H1 (cell line): ENCODE measurements around the gene EIF2B2.

Source experiments
- BACH1 ChIP-seq: IDR thresholded peaks from 2 replicates; pipeline ENCODE4 v1.6.1; 2012; ENCODE audit warnings: low read length, improper control_type of control experiment
- BCL11A ChIP-seq, 2 experiments: IDR thresholded peaks; one replicate each; pipeline ENCODE4 v1.6.1; 2011; ENCODE audit warnings: low read depth in 2 of 2, low read length in 2 of 2, mild to moderate bottlenecking in 2 of 2
- BRCA1 ChIP-seq: IDR thresholded peaks from 2 replicates; pipeline ENCODE4 v1.6.1; 2012; ENCODE audit warnings: low read depth, low read length, improper control_type of control experiment
- CTCF ChIP-seq, 3 experiments: IDR thresholded peaks; 1 replicate in 2 of 3; 2 replicates in 1 of 3; pipeline versions ENCODE4 v1.5.1 to v1.6.1; 2011; ENCODE audit warnings: low read length in 3 of 3, mild to moderate bottlenecking in 3 of 3, inconsistent platforms in 2 of 3, low read depth in 1 of 3, moderate library complexity in 1 of 3; ENCODE audit not compliant: insufficient read depth in 1 of 3; ENCODE audit errors: control extremely low read depth in 1 of 3
- E2F6 ChIP-seq: IDR thresholded peaks from 2 replicates; pipeline ENCODE4 v1.6.1; 2012; ENCODE audit warnings: inconsistent platforms
- KDM1A ChIP-seq: fragments of 200-600, 300-600 bp; sonication (generic); IDR thresholded peaks from 2 replicates; pipeline ENCODE4 v1.7.1; 2016; ENCODE audit warnings: mild to moderate bottlenecking, low read length, borderline replicate concordance
- RFX5 ChIP-seq: IDR thresholded peaks from 2 replicates; pipeline ENCODE4 v1.6.1; 2011; ENCODE audit warnings: low read depth, low read length, improper control_type of control experiment, borderline replicate concordance

GRCh38 chr14:74978416-74978947, 24.2 kb upstream of the EIF2B2 start:
- no peak for TF ChIP-seq BCL11A (IDR thresholded peaks at IDR 0.05; ENCODE audit: low read depth in 2 of 2, low read length in 2 of 2)
- TF ChIP-seq CTCF (IDR thresholded peaks at IDR 0.05; ENCODE audit: control extremely low read depth in 1 of 3, insufficient read depth in 1 of 3, low read depth in 1 of 3, low read length in 3 of 3): no peak
- no peak for TF ChIP-seq E2F6
- no peak for TF ChIP-seq BACH1
- TF ChIP-seq RFX5: no peak
- no peak for TF ChIP-seq BRCA1
- TF ChIP-seq KDM1A: no peak
